GM18526 (cell line): ENCODE results near the gene HSPA4.

Experiments used
- POLR2A ChIP-seq: IDR thresholded peaks from 3 replicates; pipeline ENCODE4 v1.6.1; 2011; ENCODE audit not compliant: insufficient read length; ENCODE audit errors: extremely low read depth

The HSPA4 gene

GRCh38 chr5:133155326-133155969 is 103.6 kb downstream of the HSPA4 start:
- TF ChIP-seq POLR2A = no peak
